Ishikawa (cell line): ENCODE measurements around the gene ZNF564.

ENCODE experiments used
- CEBPB ChIP-seq: IDR thresholded peaks from 2 replicates; pipeline ENCODE4 v1.6.1; 2012
- CREB1 ChIP-seq: IDR thresholded peaks from 2 replicates; pipeline ENCODE4 v1.6.1; 2012; ENCODE audit warnings: low read depth
- EGR1 ChIP-seq: IDR thresholded peaks from 2 replicates; pipeline ENCODE4 v1.6.1; 2012
- EP300 ChIP-seq: IDR thresholded peaks from 2 replicates; pipeline ENCODE4 v1.6.1; 2012; ENCODE audit warnings: borderline replicate concordance
- FOXM1 ChIP-seq: IDR thresholded peaks from 2 replicates; pipeline ENCODE4 v1.6.1; 2012; ENCODE audit warnings: low read depth, borderline replicate concordance
- MAX ChIP-seq: IDR thresholded peaks from 2 replicates; pipeline ENCODE4 v1.6.1; 2012
- NFIC ChIP-seq: IDR thresholded peaks from 2 replicates; pipeline ENCODE4 v1.6.1; 2012
- RAD21 ChIP-seq: IDR thresholded peaks from 2 replicates; pipeline ENCODE4 v1.6.1; 2012; ENCODE audit warnings: low read depth
- REST ChIP-seq: IDR thresholded peaks from 2 replicates; pipeline ENCODE4 v1.6.1; 2012; ENCODE audit warnings: low read depth, mild to moderate bottlenecking
- TAF1 ChIP-seq: IDR thresholded peaks from 2 replicates; pipeline ENCODE4 v1.6.1; 2012; ENCODE audit warnings: low read depth, mild to moderate bottlenecking
- TCF12 ChIP-seq: IDR thresholded peaks from 2 replicates; pipeline ENCODE4 v1.6.1; 2012; ENCODE audit warnings: low read depth
- TEAD4 ChIP-seq: IDR thresholded peaks from 2 replicates; pipeline ENCODE4 v1.6.1; 2012
- USF1 ChIP-seq: IDR thresholded peaks from 2 replicates; pipeline ENCODE4 v1.6.1; 2012
- YY1 ChIP-seq: IDR thresholded peaks from 2 replicates; pipeline ENCODE4 v1.6.1; 2012; ENCODE audit warnings: low read depth
- ZBTB7A ChIP-seq: IDR thresholded peaks from 2 replicates; pipeline ENCODE4 v1.6.1; 2012; ENCODE audit warnings: low read depth

The ZNF564 gene

GRCh38 chr19:12484371-12485051 lies 66.8 kb downstream of the ZNF564 start, which contains the start of gene ZNF709:
Gene ZNF709 (minus strand): TSS chr19:12484816. CDS start chr19:12484657, 159 bp downstream.
- TF ChIP-seq CEBPB (no peak), EGR1 (no peak), USF1 (no peak), TAF1 (peak; percentile 70), ZBTB7A (peak; percentile 97; the same call in 1 of the 2 replicates), CREB1 (no peak), RAD21 (no peak), REST (no peak), YY1 (no peak), TEAD4 (no peak), NFIC (no peak), FOXM1 (no peak), EP300 (no peak), TCF12 (no peak), MAX (0 out of 2 replicates have a peak, but pooled peaks have one; percentile 19)

- TF ChIP-seq TEAD4 (no peak), REST (no peak), MAX (no peak), EGR1 (no peak), ZBTB7A (no peak), NFIC (no peak), TCF12 (no peak), EP300 (no peak), CREB1 (no peak), YY1 (no peak), CEBPB (no peak), TAF1 (no peak), FOXM1 (no peak), USF1 (no peak), RAD21 (no peak)
These were observed 67.3 kb downstream of the ZNF564 start for GRCh38 chr19:12484011-12484370.

GRCh38 chr19:12482509-12482886 lies 68.8 kb downstream of the ZNF564 start:
- TF ChIP-seq MAX (no peak), TAF1 (no peak), TCF12 (no peak), EP300 (no peak), YY1 (no peak), NFIC (no peak), ZBTB7A (no peak)

- no peak for TF ChIP-seq CEBPB
- no peak for TF ChIP-seq TEAD4
- no peak for TF ChIP-seq CREB1
- no peak for TF ChIP-seq MAX
- TF ChIP-seq RAD21 = no peak
- TF ChIP-seq YY1 = no peak
- no peak for TF ChIP-seq EGR1
- TF ChIP-seq REST = no peak
- no peak for TF ChIP-seq ZBTB7A
- no peak for TF ChIP-seq TCF12
- TF ChIP-seq USF1 = no peak
- no peak for TF ChIP-seq FOXM1
- TF ChIP-seq TAF1 = no peak
- no peak for TF ChIP-seq EP300
- TF ChIP-seq NFIC = no peak
These were observed 69.3 kb downstream of the ZNF564 start for GRCh38 chr19:12481781-12482508.
